Measurements from ENCODE around the gene ZNF268.

- TF ChIP-seq POLR2A (IDR thresholded peaks at IDR 0.05; ENCODE audit: low read depth, low read length), result no peak
- no peak for TF ChIP-seq TAF1 (IDR thresholded peaks at IDR 0.05; ENCODE audit: low read depth, low read length)
- no peak for TF ChIP-seq SPI1 (IDR thresholded peaks at IDR 0.05; ENCODE audit: low read depth, low read length)
- TF ChIP-seq POLR2AphosphoS5 (IDR thresholded peaks at IDR 0.05; ENCODE audit: low read depth, low read length), result no peak
- TF ChIP-seq PAX5 (IDR thresholded peaks at IDR 0.05; ENCODE audit: insufficient read depth, low read length, severe bottlenecking), result no peak
- TF ChIP-seq POU2F2 (IDR thresholded peaks at IDR 0.05; ENCODE audit: low read depth, low read length), result no peak
Measured at GRCh38 chr12:133190176-133190575, 8.9 kb downstream of the ZNF268 start.

All from GM12891 (cell line).